GM23338 (cell line): ENCODE data around the gene HEMK1. TPM values are rescaled to one million over a fixed set of nuclear protein-coding genes. Genes with fewer than 3 reads are reported as not detected.

ENCODE experiments used
- ATAC-seq: fragments of 200-7000 bp; cut with Tn5 transposase; 3 replicates; pipeline ENCODE4 v1.9.1; 2020
- DNase-seq: peaks from one replicate; pipeline ENCODE4 v3.0.0-alpha.2; 2015; ENCODE audit warnings: low spot score
- H2AFZ ChIP-seq: fragments of 200-600 bp; sonication (generic); 2 replicates; pipeline ENCODE4 v1.8.0; 2016; ENCODE audit warnings: antibody characterized with exemption, mild to moderate bottlenecking, moderate library complexity
- H3F3A ChIP-seq: fragments of 200-600 bp; sonication (generic); replicated peaks from 2 replicates; pipeline ENCODE4 v1.8.0; 2017; ENCODE audit warnings: antibody characterized with exemption, mixed run types, low read depth
- H3K27ac ChIP-seq: fragments of 200-600 bp; sonication (generic); 2 replicates; pipeline ENCODE4 v1.6.1; 2016; ENCODE audit warnings: low read depth
- H3K27me3 ChIP-seq: fragments of 200-600 bp; sonication (generic); 2 replicates; pipeline ENCODE4 v1.8.0; 2016; ENCODE audit warnings: mild to moderate bottlenecking, mixed run types, moderate library complexity; ENCODE audit not compliant: insufficient read depth
- H3K36me3 ChIP-seq: fragments of 200-600 bp; sonication (generic); 2 replicates; pipeline ENCODE4 v1.8.0; 2016; ENCODE audit warnings: mild to moderate bottlenecking; ENCODE audit not compliant: insufficient read depth
- H3K4me1 ChIP-seq: fragments of 200-600 bp; sonication (generic); 2 replicates; pipeline ENCODE4 v1.8.0; 2016; ENCODE audit warnings: mild to moderate bottlenecking, moderate library complexity; ENCODE audit not compliant: insufficient read depth
- H3K4me2 ChIP-seq: fragments of 200-600 bp; sonication (generic); 2 replicates; pipeline ENCODE4 v1.7.1; 2017; ENCODE audit warnings: mixed run types
- H3K4me3 ChIP-seq: fragments of 200-600 bp; sonication (generic); 2 replicates; pipeline ENCODE4 v1.6.1; 2016; ENCODE audit warnings: mixed run types
- H3K79me2 ChIP-seq: fragments of 200-600 bp; sonication (generic); replicated peaks from 2 replicates; pipeline ENCODE4 v1.8.0; 2017; ENCODE audit warnings: mild to moderate bottlenecking; ENCODE audit not compliant: insufficient read depth
- H3K9me2 ChIP-seq: fragments of 200-600 bp; sonication (generic); 2 replicates; pipeline ENCODE4 v1.8.0; 2017; ENCODE audit not compliant: insufficient read depth
- H4K20me1 ChIP-seq: fragments of 200-600 bp; sonication (generic); replicated peaks from 2 replicates; pipeline ENCODE4 v1.8.0; 2017; ENCODE audit warnings: mild to moderate bottlenecking; ENCODE audit not compliant: insufficient read depth
- H3K27ac Mint-ChIP-seq: 2 replicates; pipeline ENCODE4 v1.8.0; 2020; ENCODE audit warnings: inconsistent platforms, mild to moderate bottlenecking, moderate library complexity, mixed read lengths
- H3K27me3 Mint-ChIP-seq: 3 replicates; pipeline ENCODE4 v1.8.0; 2022; ENCODE audit warnings: low read depth, mild to moderate bottlenecking, moderate library complexity, mixed read lengths, inconsistent platforms; ENCODE audit not compliant: insufficient read depth, poor library complexity
- H3K36me3 Mint-ChIP-seq: 3 replicates; pipeline ENCODE4 v1.8.0; 2021; ENCODE audit warnings: low read depth, mild to moderate bottlenecking, inconsistent platforms, moderate library complexity, mixed read lengths
- H3K4me1 Mint-ChIP-seq: 3 replicates; pipeline ENCODE4 v1.8.0; 2020; ENCODE audit warnings: mild to moderate bottlenecking, inconsistent platforms, mixed read lengths
- H3K4me3 Mint-ChIP-seq: 3 replicates; pipeline ENCODE4 v1.8.0; 2021; ENCODE audit warnings: moderate library complexity, mild to moderate bottlenecking, inconsistent platforms, mixed read lengths
- H3K9me3 Mint-ChIP-seq: 3 replicates; pipeline ENCODE4 v1.8.0; 2020; ENCODE audit warnings: moderate library complexity, mild to moderate bottlenecking, inconsistent platforms, mixed read lengths
- CREB1 ChIP-seq: fragments of 250-450 bp; sonication (Bioruptor Pico); IDR thresholded peaks from 2 replicates; pipeline ENCODE4 v1.5.0; 2020; ENCODE audit warnings: low read depth, mild to moderate bottlenecking, moderate library complexity
- EZH2 ChIP-seq: fragments of 200-600 bp; sonication (generic); IDR thresholded peaks from one replicate; pipeline ENCODE4 v1.8.0; 2017; ENCODE audit warnings: antibody characterized with exemption, mild to moderate bottlenecking, low read depth; ENCODE audit not compliant: unreplicated experiment
- EZH2phosphoT487 ChIP-seq: fragments of 200-600 bp; sonication (generic); IDR thresholded peaks from one replicate; pipeline ENCODE4 v1.8.1; 2018; ENCODE audit warnings: antibody characterized with exemption; ENCODE audit not compliant: unreplicated experiment
- JUNB ChIP-seq: IDR thresholded peaks from one replicate; pipeline ENCODE4 v1.6.1; 2016; ENCODE audit warnings: antibody characterized with exemption; ENCODE audit not compliant: unreplicated experiment
- NANOG ChIP-seq: IDR thresholded peaks from 2 replicates; pipeline ENCODE4 v1.6.1; 2016; ENCODE audit warnings: antibody characterized with exemption, borderline replicate concordance
- POLR2AphosphoS5 ChIP-seq: IDR thresholded peaks from 2 replicates; pipeline ENCODE4 v1.6.1; 2016; ENCODE audit warnings: antibody characterized with exemption, low read depth
- STAT1 ChIP-seq: IDR thresholded peaks from one replicate; pipeline ENCODE4 v1.6.1; 2016; ENCODE audit warnings: antibody characterized with exemption; ENCODE audit not compliant: unreplicated experiment
- ZNF114 ChIP-seq: fragments of 250-450 bp; sonication (Bioruptor Pico); IDR thresholded peaks from 2 replicates; pipeline ENCODE4 v1.5.0; 2020; ENCODE audit warnings: mild to moderate bottlenecking, moderate library complexity
- ZNF331 ChIP-seq: fragments of 250-450 bp; sonication (Bioruptor Pico); IDR thresholded peaks from 2 replicates; pipeline ENCODE4 v1.5.0; 2020; ENCODE audit warnings: low read depth, mild to moderate bottlenecking, moderate library complexity
- polyA plus RNA-seq: library from polyadenylated mRNA; unstranded; fragments of >200 nt; fragmentation: Nextera tagmentation; extraction: Ambion mirVana; gene quantifications from 2 replicates; pipeline ENCODE4 v1.2.1, GENCODE V29; 2016
- total RNA-seq: library from RNA; depleted of rRNA; stranded (reverse); fragments of >200 nt; shearing (Covaris generic); gene quantifications from 2 replicates; pipeline ENCODE4 v1.2.3, GENCODE V29; 2014
- TF ChIP-seq, protein P1 (sequence below): IDR thresholded peaks from one replicate; pipeline ENCODE4 v1.6.1; 2018; ENCODE audit warnings: antibody characterized with exemption; ENCODE audit not compliant: unreplicated experiment
- TF ChIP-seq, protein P2 (sequence below): IDR thresholded peaks from 2 replicates; pipeline ENCODE4 v1.6.1; 2016; ENCODE audit warnings: antibody characterized with exemption
- TF ChIP-seq, protein P3 (sequence below), 2 experiments: fragments of 200-600 bp in 1 of 2; sonication (generic) in 1 of 2; conservative IDR thresholded peaks; 2 replicates each; pipeline versions ENCODE4 v1.5.1 to v1.6.1; 2016 to 2017; ENCODE audit warnings: antibody characterized with exemption in 2 of 2, low read depth in 2 of 2, mild to moderate bottlenecking in 2 of 2, moderate library complexity in 1 of 2

Gene HEMK1
- total and polyA plus RNA-seq, 2 experiments from 2014 or later = 5.6 to 10.1 TPM

DNA sequence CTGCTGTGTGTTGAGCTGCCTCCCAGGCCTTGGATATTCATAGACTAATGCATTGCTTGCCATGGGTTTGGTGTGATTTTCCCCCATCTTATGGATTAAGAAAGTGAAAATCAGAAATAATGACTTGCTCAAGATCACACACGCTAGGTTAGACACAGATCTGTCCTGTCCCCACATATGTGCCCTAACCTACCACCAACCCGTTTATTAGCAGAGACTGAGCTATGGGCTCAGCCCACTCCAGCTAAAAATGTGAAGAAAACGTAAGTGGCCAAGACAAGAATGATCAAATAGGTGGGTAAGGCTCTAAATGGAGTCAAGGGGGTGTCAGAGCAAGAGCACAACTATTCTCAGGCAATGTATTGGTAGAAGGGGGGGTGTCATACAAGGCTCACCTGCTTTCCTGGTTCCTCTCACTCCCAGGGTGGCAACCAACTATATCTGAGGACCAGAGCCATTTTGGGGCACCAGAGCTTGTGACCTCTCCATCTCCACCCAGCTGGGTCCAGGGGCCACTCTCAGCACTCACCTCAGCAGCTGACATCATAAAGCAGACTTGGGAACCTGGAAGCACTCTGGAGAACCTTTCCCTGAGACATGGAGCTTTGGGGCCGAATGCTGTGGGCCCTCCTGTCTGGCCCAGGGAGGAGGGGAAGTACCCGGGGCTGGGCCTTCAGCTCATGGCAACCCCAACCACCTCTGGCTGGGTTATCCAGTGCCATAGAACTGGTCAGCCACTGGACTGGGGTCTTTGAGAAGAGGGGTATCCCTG lies 1.4 kb downstream of the HEMK1 start:
- peak overlapping the region; percentile 96 for H3K4me3 ChIP-seq
- H3K79me2 ChIP-seq = peaks cover 7% of the 10 kb centered on the region; the same call in 1 of the 2 replicates
- H3K9me2 ChIP-seq = no peaks in the 10 kb centered on the region
- no peak for ATAC-seq
- Mint-ChIP-seq H3K9me3 (no peaks in the 10 kb centered on the region), H3K27ac (no peak overlapping the region), H3K36me3 (no peaks in the 10 kb centered on the region), H3K4me1 (peaks cover 11% of the 10 kb centered on the region; the same call in 2 of the 3 replicates), H3K27me3 (peaks cover 9% of the 10 kb centered on the region), H3K4me3 (peak overlapping the region; percentile 97)
- TF ChIP-seq, protein P1, sequence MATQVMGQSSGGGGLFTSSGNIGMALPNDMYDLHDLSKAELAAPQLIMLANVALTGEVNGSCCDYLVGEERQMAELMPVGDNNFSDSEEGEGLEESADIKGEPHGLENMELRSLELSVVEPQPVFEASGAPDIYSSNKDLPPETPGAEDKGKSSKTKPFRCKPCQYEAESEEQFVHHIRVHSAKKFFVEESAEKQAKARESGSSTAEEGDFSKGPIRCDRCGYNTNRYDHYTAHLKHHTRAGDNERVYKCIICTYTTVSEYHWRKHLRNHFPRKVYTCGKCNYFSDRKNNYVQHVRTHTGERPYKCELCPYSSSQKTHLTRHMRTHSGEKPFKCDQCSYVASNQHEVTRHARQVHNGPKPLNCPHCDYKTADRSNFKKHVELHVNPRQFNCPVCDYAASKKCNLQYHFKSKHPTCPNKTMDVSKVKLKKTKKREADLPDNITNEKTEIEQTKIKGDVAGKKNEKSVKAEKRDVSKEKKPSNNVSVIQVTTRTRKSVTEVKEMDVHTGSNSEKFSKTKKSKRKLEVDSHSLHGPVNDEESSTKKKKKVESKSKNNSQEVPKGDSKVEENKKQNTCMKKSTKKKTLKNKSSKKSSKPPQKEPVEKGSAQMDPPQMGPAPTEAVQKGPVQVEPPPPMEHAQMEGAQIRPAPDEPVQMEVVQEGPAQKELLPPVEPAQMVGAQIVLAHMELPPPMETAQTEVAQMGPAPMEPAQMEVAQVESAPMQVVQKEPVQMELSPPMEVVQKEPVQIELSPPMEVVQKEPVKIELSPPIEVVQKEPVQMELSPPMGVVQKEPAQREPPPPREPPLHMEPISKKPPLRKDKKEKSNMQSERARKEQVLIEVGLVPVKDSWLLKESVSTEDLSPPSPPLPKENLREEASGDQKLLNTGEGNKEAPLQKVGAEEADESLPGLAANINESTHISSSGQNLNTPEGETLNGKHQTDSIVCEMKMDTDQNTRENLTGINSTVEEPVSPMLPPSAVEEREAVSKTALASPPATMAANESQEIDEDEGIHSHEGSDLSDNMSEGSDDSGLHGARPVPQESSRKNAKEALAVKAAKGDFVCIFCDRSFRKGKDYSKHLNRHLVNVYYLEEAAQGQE = no peak
- TF ChIP-seq NANOG (no peak), ZNF114 (CRISPR knock-in tag) (no peak), POLR2AphosphoS5 (no peak), EZH2phosphoT487 (no peak), JUNB (no peak), STAT1 (no peak)
- TF ChIP-seq, protein P2, sequence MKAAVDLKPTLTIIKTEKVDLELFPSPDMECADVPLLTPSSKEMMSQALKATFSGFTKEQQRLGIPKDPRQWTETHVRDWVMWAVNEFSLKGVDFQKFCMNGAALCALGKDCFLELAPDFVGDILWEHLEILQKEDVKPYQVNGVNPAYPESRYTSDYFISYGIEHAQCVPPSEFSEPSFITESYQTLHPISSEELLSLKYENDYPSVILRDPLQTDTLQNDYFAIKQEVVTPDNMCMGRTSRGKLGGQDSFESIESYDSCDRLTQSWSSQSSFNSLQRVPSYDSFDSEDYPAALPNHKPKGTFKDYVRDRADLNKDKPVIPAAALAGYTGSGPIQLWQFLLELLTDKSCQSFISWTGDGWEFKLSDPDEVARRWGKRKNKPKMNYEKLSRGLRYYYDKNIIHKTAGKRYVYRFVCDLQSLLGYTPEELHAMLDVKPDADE = no peak
- no peaks in the 10 kb centered on the region for H4K20me1 ChIP-seq
- H2AFZ ChIP-seq = no peak overlapping the region
- no peak overlapping the region for H3K27ac ChIP-seq
- H3K36me3 ChIP-seq = no peaks in the 10 kb centered on the region
- H3F3A ChIP-seq = peaks cover 20% of the 10 kb centered on the region
- peak overlapping the region; percentile 97 for H3K4me2 ChIP-seq
- no peak for DNase-seq
- H3K4me1 ChIP-seq = no peaks in the 10 kb centered on the region; the same call in 1 of the 2 replicates
- H3K27me3 ChIP-seq = peaks cover 13% of the 10 kb centered on the region; the same call in 1 of the 2 replicates

- Histone ChIP-seq H3K4me1 (no peaks in the 10 kb centered on the region; the same call in 1 of the 2 replicates), H3K79me2 (peaks cover 7% of the 10 kb centered on the region; the same call in 1 of the 2 replicates), H3K27ac (no peak overlapping the region), H3K36me3 (no peaks in the 10 kb centered on the region), H3F3A (peaks cover 17% of the 10 kb centered on the region), H3K4me3 (no peak overlapping the region), H3K9me2 (no peaks in the 10 kb centered on the region), H2AFZ (no peak overlapping the region), H3K4me2 (no peak overlapping the region), H3K27me3 (peaks cover 8% of the 10 kb centered on the region; the same call in 1 of the 2 replicates), H4K20me1 (no peaks in the 10 kb centered on the region)
- H3K36me3 Mint-ChIP-seq = no peaks in the 10 kb centered on the region
- H3K9me3 Mint-ChIP-seq = no peaks in the 10 kb centered on the region
- peaks cover 9% of the 10 kb centered on the region for H3K27me3 Mint-ChIP-seq
- ATAC-seq (no peak), DNase-seq (no peak)
- peaks cover 9% of the 10 kb centered on the region; the same call in 2 of the 3 replicates for H3K4me1 Mint-ChIP-seq
- H3K4me3 Mint-ChIP-seq = no peak overlapping the region
- no peak overlapping the region for H3K27ac Mint-ChIP-seq
- TF ChIP-seq CREB1 (CRISPR knock-in tag) (no peak), EZH2 (no peak), ZNF331 (no peak), JUNB (no peak), POLR2AphosphoS5 (no peak), STAT1 (no peak)
- TF ChIP-seq, protein P1 = no peak
- TF ChIP-seq, protein P3, sequence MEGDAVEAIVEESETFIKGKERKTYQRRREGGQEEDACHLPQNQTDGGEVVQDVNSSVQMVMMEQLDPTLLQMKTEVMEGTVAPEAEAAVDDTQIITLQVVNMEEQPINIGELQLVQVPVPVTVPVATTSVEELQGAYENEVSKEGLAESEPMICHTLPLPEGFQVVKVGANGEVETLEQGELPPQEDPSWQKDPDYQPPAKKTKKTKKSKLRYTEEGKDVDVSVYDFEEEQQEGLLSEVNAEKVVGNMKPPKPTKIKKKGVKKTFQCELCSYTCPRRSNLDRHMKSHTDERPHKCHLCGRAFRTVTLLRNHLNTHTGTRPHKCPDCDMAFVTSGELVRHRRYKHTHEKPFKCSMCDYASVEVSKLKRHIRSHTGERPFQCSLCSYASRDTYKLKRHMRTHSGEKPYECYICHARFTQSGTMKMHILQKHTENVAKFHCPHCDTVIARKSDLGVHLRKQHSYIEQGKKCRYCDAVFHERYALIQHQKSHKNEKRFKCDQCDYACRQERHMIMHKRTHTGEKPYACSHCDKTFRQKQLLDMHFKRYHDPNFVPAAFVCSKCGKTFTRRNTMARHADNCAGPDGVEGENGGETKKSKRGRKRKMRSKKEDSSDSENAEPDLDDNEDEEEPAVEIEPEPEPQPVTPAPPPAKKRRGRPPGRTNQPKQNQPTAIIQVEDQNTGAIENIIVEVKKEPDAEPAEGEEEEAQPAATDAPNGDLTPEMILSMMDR (conservative IDR thresholded peaks at IDR 0.05; ENCODE audit: low read depth in 2 of 2) = no peak
Observed at GRCh38 chr3:50571486-50571885, 2.2 kb downstream of the HEMK1 start.
